PC-9 (cell line): ENCODE results near the gene GPHN.

Experiments
- CTCF ChIP-seq: fragments of 200-600 bp; sonication (generic); conservative IDR thresholded peaks from 2 replicates; pipeline ENCODE4 v1.6.1; 2017; ENCODE audit warnings: mixed run types, antibody characterized with exemption, mild to moderate bottlenecking, moderate library complexity
- EZH2 ChIP-seq: fragments of 200-600 bp; sonication (generic); IDR thresholded peaks from 2 replicates; pipeline ENCODE4 v1.8.0; 2017; ENCODE audit warnings: antibody characterized with exemption, low read depth

GRCh38 chr14:66998013-66998412 is 490.1 kb downstream of the GPHN start:
- TF ChIP-seq CTCF (no peak), EZH2 (no peak)
